ENCODE measurements around the gene COL18A1.
A peak's percentile ranks its signal among the peaks of the same experiment; 100 is the strongest.
"Not testable (repeated sequence)": the region's sequence is repeated elsewhere in the genome, so short reads cannot be mapped to it uniquely, and the experiment has no call there.

COL18A1 gene

GRCh38 chr21:45367402-45368351 lies 37.3 kb upstream of the COL18A1 start:
- DNase-seq: no peak

- DNase-seq: not testable (repeated sequence)
Observed at GRCh38 chr21:45369018-45369417, 35.9 kb upstream of the COL18A1 start.

- no peak for DNase-seq
Observed at GRCh38 chr21:45370575-45370974, 34.4 kb upstream of the COL18A1 start.

GRCh38 chr21:45371081-45371480 lies 33.9 kb upstream of the COL18A1 start:
- DNase-seq: no peak

GRCh38 chr21:45371655-45372054 lies 33.3 kb upstream of the COL18A1 start:
- DNase-seq: no peak

- DNase-seq: no peak
Observed at GRCh38 chr21:45372732-45373355, 32.1 kb upstream of the COL18A1 start.

GRCh38 chr21:45373991-45374816 lies 30.8 kb upstream of the COL18A1 start:
- DNase-seq: no peak

- no peak for DNase-seq
Observed at GRCh38 chr21:45374826-45375455, 30.0 kb upstream of the COL18A1 start.

- DNase-seq: no peak
Observed at GRCh38 chr21:45376459-45377324, 28.3 kb upstream of the COL18A1 start.

- DNase-seq: no peak
Observed at GRCh38 chr21:45377325-45377709, 27.6 kb upstream of the COL18A1 start.

- no peak for DNase-seq
Observed at GRCh38 chr21:45377866-45378257, 27.1 kb upstream of the COL18A1 start.

- DNase-seq: no peak
Observed at GRCh38 chr21:45378258-45378966, 26.6 kb upstream of the COL18A1 start.

- DNase-seq: peak in 1 of 5 experiments; percentile 2
Observed at GRCh38 chr21:45379171-45379900, 25.6 kb upstream of the COL18A1 start.

GRCh38 chr21:45379901-45380330 lies 25.0 kb upstream of the COL18A1 start:
- no peak for DNase-seq

- peak in 1 of 5 experiments; percentile 2 for DNase-seq
Observed at GRCh38 chr21:45380566-45380965, 24.4 kb upstream of the COL18A1 start.

GRCh38 chr21:45381036-45381787 lies 23.8 kb upstream of the COL18A1 start:
- peak in 1 of 5 experiments; percentile 8 for DNase-seq

GRCh38 chr21:45381865-45382696 lies 22.9 kb upstream of the COL18A1 start:
- DNase-seq: peak in 1 of 5 experiments; percentile 6

GRCh38 chr21:45382697-45382997 lies 22.3 kb upstream of the COL18A1 start:
- no peak for DNase-seq
